MCF 10A (cell line): ENCODE data around the gene CAMK2A. TPM values are rescaled to one million over a fixed set of nuclear protein-coding genes. Genes with fewer than 3 reads are reported as not detected.

Source experiments
- BruUV-seq: library from RNA; stranded (reverse); fragments of 400-500 nt; replicated peaks from 2 replicates; lab custom pipeline; 2021; lab: Mats Ljungman, UMichigan
- CTCF ChIA-PET: fragments of 300-600 bp; sonication (Branson Sonifier 250); formaldehyde crosslinking; extraction: SDS; loops from one replicate; lab custom pipeline; 2021; ENCODE audit warnings: antibody characterized with exemption, inconsistent platforms; lab: Yijun Ruan, JAX
- POLR2A ChIA-PET: fragments of 300-600, 350-650 bp; sonication (Branson Sonifier 250); formaldehyde crosslinking; extraction: SDS; loops from one replicate; lab custom pipeline; 2020; ENCODE audit warnings: antibody characterized with exemption, inconsistent platforms; lab: Yijun Ruan, JAX
- DNase-seq: peaks from one replicate; pipeline ENCODE4 v3.0.0-alpha.2; 2018; ENCODE audit not compliant: unreplicated experiment
- H3K27ac Mint-ChIP-seq: one replicate; pipeline ENCODE4 v1.8.0; 2022; ENCODE audit warnings: mild to moderate bottlenecking, low read depth, mixed read lengths; ENCODE audit not compliant: unreplicated experiment
- H3K27me3 Mint-ChIP-seq: one replicate; pipeline ENCODE4 v1.8.0; 2022; ENCODE audit warnings: mixed read lengths; ENCODE audit not compliant: insufficient read depth, unreplicated experiment
- H3K36me3 Mint-ChIP-seq: one replicate; pipeline ENCODE4 v1.8.0; 2022; ENCODE audit warnings: mild to moderate bottlenecking, moderate library complexity, mixed read lengths; ENCODE audit not compliant: insufficient read depth, unreplicated experiment
- H3K4me1 Mint-ChIP-seq: one replicate; pipeline ENCODE4 v1.8.0; 2022; ENCODE audit warnings: mixed read lengths; ENCODE audit not compliant: insufficient read depth, unreplicated experiment
- H3K4me3 Mint-ChIP-seq: one replicate; pipeline ENCODE4 v1.8.0; 2022; ENCODE audit warnings: mild to moderate bottlenecking, moderate library complexity, mixed read lengths; ENCODE audit not compliant: unreplicated experiment
- H3K9me3 Mint-ChIP-seq: one replicate; pipeline ENCODE4 v1.8.0; 2022; ENCODE audit warnings: mixed read lengths; ENCODE audit not compliant: unreplicated experiment
- CTCF ChIP-seq: fragments of 200-600 bp; IDR thresholded peaks from one replicate; pipeline ENCODE4 v1.8.0; 2022; ENCODE audit warnings: antibody characterized with exemption, mild to moderate bottlenecking; ENCODE audit not compliant: unreplicated experiment
- intact Hi-C: fragments of 100-400 bp; cut with micrococcal nuclease; formaldehyde crosslinking; loops from 2 replicates; pipeline ENCODE4 v1.14.1; 2022
- total RNA-seq: library from RNA; stranded (reverse); gene quantifications from 2 replicates; pipeline ENCODE4 v1.2.3, GENCODE V29; 2022

Gene CAMK2A
- total RNA-seq, 1 experiment from 2014 or later, result not detected

DNA sequence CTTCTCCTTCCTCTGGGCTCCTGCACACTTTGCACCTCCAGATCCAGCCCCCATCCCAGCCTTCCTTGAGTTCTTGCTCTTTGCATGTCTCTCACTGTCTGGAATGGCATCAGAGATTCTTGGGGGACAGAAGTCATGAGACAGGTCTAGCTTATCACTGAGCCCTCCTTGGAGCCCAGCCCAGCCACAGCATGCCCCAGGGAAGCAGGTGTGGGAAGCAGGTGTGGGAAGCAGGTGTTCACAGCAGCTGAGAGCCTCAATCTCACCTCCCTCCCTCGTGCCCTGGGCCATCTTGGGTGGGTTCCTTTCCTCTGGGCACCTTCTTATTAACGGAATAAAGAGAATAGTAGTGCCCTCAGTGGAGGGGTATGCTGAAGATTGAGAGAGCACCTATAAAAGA lies 72.5 kb downstream of the CAMK2A start:
- intact Hi-C loops, result no loop called here
- H3K27me3 Mint-ChIP-seq, result no peaks in the 10 kb centered on the region
- H3K9me3 Mint-ChIP-seq, result no peaks in the 10 kb centered on the region
- no peak overlapping the region for H3K4me3 Mint-ChIP-seq
- H3K36me3 Mint-ChIP-seq, result peaks cover 5% of the 10 kb centered on the region
- CTCF ChIA-PET, result interaction anchor here (0.6 to 8.3 kb wide), 18 partner anchors 10 to 862 kb away, joined by 3 to 118 read pairs (median 4); no protein-coding TSS in a partner anchor
- no peaks in the 10 kb centered on the region for H3K4me1 Mint-ChIP-seq
- POLR2A ChIA-PET, result no interaction called here
- TF ChIP-seq CTCF, result no peak
- DNase-seq, result no peak
- no TSS peak for BruUV-seq
- no peak overlapping the region for H3K27ac Mint-ChIP-seq

DNA sequence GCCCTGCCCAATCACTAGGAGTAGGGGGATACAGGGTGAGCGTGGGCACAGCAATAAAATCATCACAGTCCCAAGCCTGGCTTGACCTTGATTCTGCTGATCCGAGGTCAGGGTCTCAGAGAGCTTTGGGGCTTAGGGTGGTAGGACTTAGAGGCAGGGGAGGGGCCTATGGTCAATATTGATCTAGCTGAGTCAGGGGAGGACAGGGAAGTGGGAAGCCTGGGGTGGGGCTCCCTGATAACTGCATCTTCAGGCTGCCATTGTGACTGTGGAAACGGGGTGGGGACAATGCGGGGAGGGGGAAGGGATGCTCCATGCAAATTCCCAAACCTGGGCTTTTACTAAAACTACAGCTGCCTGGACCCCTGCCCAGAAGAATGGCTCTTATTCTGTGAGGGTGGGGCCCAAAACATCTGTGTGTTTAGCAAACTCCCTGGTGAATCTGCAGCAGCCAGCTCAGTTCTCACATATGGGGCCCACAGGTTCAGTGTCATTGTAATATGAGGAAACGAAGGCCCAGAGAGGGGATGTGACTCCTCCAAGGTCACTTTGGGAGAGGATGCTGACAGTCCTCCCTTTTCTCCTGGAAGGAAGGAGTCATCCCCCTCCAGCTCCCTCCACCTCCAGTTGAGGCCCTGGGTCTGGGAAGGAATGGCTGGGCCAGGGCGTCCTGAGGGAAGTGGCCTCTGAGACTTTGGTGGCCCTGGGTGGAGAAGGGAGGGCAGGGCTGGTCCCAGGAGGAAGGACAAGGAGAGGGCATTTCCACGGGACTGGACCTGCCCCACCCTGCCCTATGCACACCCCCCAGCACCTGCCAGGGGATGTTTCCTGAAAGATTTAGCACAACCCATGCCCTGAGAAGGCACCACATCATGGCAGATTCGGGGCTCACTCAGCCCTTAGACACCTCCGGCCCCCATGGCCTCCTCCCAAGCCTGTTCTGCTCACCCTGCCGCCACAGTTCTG lies 73.3 kb downstream of the CAMK2A start:
- peaks cover 5% of the 10 kb centered on the region for H3K36me3 Mint-ChIP-seq
- no peaks in the 10 kb centered on the region for H3K9me3 Mint-ChIP-seq
- ChIA-PET CTCF (interaction anchor here (0.6 to 8.3 kb wide), 24 partner anchors 10 to 861 kb away, joined by 3 to 118 read pairs (median 4); no protein-coding TSS in a partner anchor), POLR2A (interaction anchor here (1.8 kb wide), 1 partner anchor 30 kb away, joined by 4 read pairs; no protein-coding TSS in a partner anchor)
- intact Hi-C loops, result no loop called here
- no peaks in the 10 kb centered on the region for H3K4me1 Mint-ChIP-seq
- no peak for DNase-seq
- H3K4me3 Mint-ChIP-seq, result no peak overlapping the region
- no peak for TF ChIP-seq CTCF
- no peaks in the 10 kb centered on the region for H3K27me3 Mint-ChIP-seq
- BruUV-seq, result no TSS peak
- no peak overlapping the region for H3K27ac Mint-ChIP-seq

DNA sequence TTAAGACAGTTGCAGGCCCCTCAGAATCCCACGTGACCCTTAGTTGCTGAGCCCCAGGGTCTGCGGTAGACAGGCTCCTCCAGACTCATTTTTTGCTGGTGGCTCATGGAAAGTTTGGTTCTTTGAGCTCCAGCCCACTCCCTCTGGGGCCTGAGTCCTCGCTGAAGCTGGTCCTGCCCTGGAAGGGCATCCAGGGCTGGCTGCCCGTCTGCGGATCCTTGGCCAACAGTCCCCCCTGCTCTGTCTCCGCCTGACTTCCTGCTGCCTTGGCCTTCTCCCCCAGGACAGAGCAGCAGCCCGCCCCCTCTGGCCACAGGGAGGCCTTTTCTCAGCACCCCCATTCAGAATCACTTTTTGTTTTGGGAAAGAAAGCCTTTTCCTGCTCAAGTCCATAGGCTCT lies 75.3 kb downstream of the CAMK2A start:
- H3K4me3 Mint-ChIP-seq, result no peak overlapping the region
- no peaks in the 10 kb centered on the region for H3K9me3 Mint-ChIP-seq
- BruUV-seq, result no TSS peak
- TF ChIP-seq CTCF, result no peak
- no peak for DNase-seq
- H3K4me1 Mint-ChIP-seq, result no peaks in the 10 kb centered on the region
- intact Hi-C loops, result no loop called here
- H3K36me3 Mint-ChIP-seq, result peaks cover 5% of the 10 kb centered on the region
- H3K27me3 Mint-ChIP-seq, result no peaks in the 10 kb centered on the region
- H3K27ac Mint-ChIP-seq, result no peak overlapping the region
- POLR2A ChIA-PET, result no interaction called here
- CTCF ChIA-PET, result interaction anchor here (0.7 to 8.3 kb wide), 10 partner anchors 9 to 520 kb away, joined by 3 to 118 read pairs (median 4); no protein-coding TSS in a partner anchor

DNA sequence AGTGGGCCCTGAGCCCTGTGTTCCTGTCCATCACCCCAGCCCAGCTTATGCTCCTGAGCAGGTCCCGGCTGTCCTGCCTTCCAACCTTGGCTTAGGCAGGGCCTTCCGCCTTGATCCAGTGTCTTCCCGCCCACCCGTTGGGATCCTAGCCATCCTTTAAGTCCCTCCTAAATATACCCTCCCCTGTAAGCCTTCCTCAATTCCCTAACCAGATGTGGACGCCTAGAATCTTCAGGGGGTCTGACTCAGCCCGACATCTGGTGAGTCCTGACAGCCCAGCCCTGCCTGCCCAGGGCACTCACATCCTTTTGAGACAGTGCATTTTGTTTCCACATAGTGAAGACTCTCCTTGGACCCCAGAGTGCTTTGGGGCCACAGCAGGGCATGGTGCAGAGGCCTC lies 76.0 kb downstream of the CAMK2A start:
- Mint-ChIP-seq H3K36me3 (peaks cover 5% of the 10 kb centered on the region), H3K4me1 (peaks cover 7% of the 10 kb centered on the region), H3K9me3 (no peaks in the 10 kb centered on the region), H3K4me3 (no peak overlapping the region), H3K27ac (no peak overlapping the region), H3K27me3 (no peaks in the 10 kb centered on the region)
- DNase-seq, result no peak
- CTCF ChIA-PET, result interaction anchor here (0.7 to 8.3 kb wide), 6 partner anchors 23 to 248 kb away, joined by 3 to 118 read pairs (median 5); no protein-coding TSS in a partner anchor
- BruUV-seq, result no TSS peak
- no peak for TF ChIP-seq CTCF
- intact Hi-C loops, result no loop called here
- POLR2A ChIA-PET, result interaction anchor here (0.8 kb wide), 1 partner anchor 18 kb away, joined by 3 read pairs; no protein-coding TSS in a partner anchor
